ENCODE results near the gene IVNS1ABP. TPM values are rescaled to one million over a fixed set of nuclear protein-coding genes. Genes with fewer than 3 reads are reported as not detected.

The IVNS1ABP gene
- total RNA-seq: 20.8 and 21.1 TPM in 2 replicates

GRCh38 chr1:185317034-185317885 is at the start of gene IVNS1ABP:
Gene IVNS1ABP (minus strand): TSS chr1:185317243. CDS start chr1:185309493, 7,750 bp downstream.

Other genes with a start within 250 kb of the IVNS1ABP start
- 17.7 and 21.0 TPM in 2 replicates for gene TRMT1L, start 160.3 kb downstream of the IVNS1ABP start, total RNA-seq
- 4.9 and 6.6 TPM in 2 replicates for gene SWT1, start 160.1 kb downstream of the IVNS1ABP start, total RNA-seq